GM21619 (cell line): ENCODE data around the gene KRT23.
"Not testable (repeated sequence)": the region's sequence is repeated elsewhere in the genome, so short reads cannot be mapped to it uniquely, and the experiment has no call there.

ENCODE experiments used
- ATAC-seq: cut with Tn5 transposase; IDR thresholded peaks from one replicate; pipeline ENCODE4 v1.9.1; 2021; ENCODE audit not compliant: unreplicated experiment

KRT23 gene

DNA sequence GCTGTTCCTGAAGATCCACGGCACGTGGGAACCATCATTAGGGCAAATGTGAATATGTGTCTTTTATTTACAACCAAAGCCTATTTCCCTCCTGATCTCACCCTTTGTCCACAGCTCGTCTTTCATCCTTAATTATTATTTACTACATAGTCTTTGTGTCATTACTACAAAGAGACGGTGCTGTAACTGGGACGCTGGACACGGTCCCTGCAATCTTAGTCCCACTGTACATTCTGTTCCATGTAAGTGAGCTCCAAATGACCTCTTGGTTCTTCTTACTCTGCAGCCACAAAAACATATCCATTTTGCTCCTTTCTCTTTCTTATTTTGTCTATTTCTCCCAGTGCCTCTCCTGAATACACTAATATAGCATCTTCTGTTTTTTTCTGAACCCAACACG, 12.7 kb upstream of the KRT23 start:
- no peak for ATAC-seq

DNA sequence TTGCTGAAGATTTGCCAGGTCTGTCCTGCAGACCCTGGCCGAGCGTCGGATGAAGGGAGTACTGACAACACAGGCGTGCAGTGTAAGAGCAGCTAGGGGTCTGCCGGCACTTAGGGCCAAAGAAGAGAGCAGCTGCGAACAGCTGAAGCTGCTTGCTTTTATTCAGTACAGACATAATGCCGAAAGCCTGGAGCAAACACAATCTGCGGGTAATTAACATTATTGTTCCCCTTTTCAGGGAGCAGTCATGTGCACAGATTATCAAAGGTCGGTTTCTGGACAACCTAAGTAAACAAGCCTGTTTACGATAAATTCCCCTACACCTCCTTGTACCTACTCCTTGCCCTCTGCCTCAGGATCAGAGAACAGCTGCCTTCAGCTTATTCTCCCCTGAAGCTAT, 12.0 kb upstream of the KRT23 start:
- no peak for ATAC-seq

DNA sequence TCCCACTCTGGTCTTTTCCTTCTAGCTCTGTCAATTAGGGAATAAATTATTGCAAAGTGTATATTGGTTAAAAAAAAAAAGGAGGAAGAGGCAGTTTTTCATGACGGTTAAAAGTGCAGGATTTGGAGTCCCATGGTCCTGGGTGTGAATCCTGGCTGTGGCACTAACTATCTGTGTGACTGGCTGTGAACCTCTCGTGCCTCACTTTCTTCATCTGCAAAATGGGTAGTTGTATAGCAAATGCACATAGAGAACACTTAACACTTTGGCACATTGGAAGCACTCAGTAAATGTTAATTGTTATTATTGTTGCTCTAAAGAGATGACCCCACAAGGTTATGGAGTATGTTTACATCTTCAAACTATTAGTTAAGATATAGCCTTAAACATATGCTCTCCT, 10.5 kb upstream of the KRT23 start:
- no peak for ATAC-seq

DNA sequence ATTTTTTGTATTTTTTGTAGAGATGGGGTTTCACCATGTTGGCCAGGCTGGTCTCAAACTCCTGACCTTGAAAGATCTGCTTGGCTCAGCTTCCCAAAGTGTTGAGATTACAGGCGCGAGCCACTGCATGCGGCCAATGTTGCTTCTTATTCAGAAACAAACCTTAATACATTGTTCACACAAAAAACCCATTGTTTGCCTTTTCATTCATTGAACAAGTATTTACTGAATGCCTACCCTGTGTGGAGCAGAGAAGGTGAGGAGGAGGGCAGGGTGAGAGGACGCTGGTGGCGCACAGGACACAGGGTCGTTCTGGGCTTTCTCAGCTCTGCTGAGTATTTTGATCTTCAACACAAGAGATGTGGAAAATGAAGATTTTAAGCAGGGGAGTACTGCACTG, 8.0 kb upstream of the KRT23 start:
- ATAC-seq, result no peak

DNA sequence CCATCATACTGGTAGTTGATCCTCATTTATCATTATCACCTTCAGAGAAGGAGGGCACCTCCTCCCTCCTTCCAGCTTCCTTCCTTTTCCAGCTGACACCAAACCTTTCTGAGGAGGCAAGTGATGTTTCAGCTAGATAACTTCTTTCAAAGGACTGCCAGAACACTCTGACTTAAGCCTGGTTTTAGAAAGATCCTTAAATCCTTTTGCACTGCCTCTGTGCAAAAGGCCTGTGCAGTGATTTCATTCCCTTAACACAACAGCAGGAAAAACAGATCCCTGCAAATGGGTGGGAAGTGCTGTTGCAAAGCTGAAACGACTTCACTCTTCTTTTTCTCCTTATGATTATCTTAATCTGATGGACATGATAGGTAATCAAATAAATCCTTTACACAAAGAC, 7.1 kb upstream of the KRT23 start:
- ATAC-seq, result no peak

DNA sequence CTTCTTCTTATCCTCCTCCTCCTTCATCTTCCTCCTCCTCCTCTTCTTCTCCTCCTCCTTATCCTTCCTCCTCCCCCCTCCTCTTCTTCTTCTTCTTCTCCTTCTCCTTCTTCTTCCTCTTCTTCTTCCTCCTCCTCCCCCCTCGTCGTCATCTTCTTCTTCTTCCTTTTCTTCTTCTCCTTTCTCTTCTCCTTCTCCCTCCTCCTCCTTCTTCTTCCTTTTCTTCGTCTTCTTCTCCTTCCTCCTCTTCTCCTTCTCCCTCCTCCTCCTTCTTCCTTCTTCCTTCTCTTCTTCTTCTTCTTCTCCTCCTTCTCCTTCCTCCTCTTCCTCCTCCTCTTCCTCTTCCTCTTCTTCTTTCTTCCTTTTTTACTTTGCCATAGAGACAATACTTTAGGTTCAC, 5.1 kb upstream of the KRT23 start:
- no peak for ATAC-seq

DNA sequence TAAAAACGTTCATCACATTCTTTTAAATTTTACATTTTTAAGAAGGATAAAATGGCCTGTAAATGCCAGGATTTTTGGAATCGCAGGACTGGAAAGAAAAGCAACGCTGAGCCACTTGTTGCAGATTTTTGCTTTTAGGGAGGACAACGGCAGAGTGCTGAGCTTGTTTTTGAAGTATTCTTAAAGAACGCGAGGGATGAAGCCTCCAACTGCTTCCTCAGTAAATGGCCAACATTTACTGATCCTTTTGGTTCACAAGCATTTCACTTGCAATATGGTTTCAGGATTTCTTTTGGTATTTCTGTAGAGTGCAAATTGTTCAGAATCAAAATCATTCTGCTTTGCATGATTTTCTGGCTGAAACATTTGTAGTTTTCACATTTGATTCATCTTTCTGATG, 2.8 kb upstream of the KRT23 start:
- ATAC-seq, result no peak

DNA sequence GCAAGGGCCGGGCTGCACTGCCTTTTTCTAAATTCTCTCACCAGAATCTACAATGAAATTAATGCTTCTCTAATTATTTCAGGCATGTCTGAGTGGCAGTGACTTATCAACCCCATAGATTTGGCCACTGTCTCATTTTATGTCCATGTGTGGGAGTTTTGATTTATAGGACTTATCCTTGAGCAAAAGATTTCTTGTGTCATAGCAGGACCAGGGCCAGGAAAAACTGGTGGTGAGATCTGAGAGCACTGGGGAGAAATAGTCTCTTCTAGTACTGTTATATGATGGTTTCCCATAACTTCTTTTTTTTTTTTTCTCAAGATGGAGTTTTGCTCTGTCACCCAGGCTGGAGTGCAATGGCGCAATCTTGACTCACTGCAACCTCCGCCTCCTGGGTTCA, 1.5 kb upstream of the KRT23 start:
- ATAC-seq, result no peak

DNA sequence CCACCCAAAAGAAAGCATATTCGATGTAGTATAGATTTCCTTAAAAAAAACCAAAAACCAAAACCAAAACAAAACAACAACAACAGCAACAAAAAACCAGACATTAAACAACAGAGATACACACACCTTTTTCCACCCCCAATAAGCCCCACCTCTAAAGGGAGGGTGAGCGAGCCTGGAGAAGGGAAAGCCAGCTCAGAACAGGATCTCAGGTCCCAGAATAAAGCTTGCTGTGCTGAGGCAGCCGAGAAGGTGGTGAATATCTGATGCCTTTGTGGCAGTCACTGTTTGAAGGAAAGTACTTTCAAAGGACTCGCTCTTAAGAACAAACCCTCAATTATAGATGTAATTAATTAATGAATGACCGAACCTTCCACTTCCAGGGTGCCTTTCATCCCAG, 470 bp downstream of the KRT23 start:
- no peak for ATAC-seq

DNA sequence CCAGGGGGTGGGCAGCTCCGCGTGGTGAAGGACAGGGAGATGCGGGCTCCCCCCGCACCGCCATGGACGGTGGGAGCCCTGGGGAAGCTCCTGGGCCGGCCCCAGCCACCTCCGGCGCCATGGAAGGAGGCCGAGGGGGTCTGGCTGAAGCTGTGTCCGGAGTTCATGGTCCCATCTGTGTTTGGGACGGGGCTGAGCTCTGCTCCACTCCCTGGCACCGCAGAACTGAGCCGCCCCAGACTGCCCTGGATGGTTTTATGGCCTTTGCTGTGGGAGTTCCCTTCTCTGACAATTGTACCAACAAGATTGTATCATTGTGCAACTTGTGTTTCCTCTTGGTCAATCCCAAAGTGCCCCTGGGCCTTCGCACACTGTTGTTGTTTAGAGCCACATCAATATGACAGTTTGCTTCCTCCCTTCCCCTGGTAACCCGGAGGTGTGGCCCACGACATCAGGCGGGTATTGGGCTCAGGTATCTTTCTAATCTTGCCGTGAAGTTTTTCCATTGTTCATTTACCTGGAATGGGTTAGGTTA, 942 bp downstream of the KRT23 start:
- no peak for ATAC-seq

DNA sequence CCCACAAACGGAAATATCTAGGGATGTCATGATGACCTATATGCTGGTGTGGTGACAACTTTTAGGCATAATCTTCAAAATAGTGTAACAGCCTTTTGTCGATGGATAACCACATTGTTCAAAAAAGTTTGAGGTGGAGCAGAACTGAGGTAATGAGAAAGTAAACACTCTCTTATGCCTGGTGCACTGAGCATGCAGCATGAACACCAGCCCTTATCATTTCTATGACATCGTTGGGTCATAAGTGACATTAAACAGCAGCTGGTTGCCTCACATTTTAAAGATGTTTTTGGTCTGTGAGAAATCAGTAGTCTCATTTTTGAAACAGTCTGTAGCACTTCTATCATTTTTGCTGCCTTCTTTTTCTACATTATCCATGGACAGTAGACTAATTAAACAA, 1.8 kb downstream of the KRT23 start:
- ATAC-seq, result no peak

DNA sequence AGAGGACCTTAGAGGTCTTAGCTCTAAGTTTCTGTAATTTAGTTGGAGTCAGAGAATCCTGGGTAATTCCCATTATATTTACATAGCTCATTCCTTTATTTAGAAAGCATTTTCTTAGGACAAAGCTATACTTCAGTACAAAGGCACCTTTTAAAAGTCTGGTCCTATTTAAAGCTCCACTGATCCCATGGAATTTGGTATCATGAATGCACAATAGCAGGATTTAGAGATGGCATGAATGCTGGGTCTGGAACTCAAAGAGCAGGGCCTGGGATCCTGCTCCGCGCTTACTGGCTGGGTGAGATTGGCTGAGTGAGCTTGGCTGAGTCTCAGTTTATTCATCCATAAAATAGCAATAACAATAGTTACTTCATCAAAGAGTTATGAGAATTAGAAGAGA, 4.8 kb downstream of the KRT23 start:
- ATAC-seq, result no peak

DNA sequence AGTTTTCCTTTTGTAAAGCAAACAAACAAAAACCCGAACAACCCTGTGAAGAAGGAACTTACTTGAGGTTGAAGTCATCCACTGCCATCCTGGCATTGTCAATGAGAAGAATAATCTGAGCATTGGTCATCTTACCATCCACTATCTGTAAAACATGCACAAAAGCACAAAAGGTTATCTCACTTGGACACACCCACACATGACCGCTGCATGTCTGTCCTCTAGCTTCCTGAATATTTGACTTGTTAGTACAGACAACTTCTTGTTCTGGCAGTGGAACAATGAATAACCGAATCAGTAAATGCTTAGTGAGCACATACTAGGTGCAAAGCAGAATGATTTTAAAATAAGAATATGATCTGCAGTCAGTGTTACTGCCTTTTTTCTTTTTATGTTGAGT, 6.1 kb downstream of the KRT23 start:
- no peak for ATAC-seq

DNA sequence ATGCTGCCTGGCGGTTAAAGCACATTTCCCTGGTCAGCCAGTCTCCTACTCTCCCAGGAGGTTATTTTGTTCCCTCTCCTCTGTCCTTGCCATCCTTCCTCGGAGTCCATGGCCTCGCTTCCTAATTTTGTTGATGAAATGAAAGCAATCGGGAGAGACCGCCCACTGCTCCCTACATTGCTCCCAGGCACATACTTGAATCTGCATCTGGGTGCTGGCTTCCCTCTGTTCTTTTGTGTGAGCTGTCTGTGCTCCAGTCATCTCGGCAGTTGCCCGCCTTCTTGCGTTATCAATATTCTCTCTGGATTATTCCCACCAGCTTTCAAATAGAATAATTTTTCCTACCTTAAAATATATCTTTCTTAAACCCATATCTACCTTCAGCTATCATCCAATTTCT, 11.1 kb downstream of the KRT23 start:
- ATAC-seq, result no peak

DNA sequence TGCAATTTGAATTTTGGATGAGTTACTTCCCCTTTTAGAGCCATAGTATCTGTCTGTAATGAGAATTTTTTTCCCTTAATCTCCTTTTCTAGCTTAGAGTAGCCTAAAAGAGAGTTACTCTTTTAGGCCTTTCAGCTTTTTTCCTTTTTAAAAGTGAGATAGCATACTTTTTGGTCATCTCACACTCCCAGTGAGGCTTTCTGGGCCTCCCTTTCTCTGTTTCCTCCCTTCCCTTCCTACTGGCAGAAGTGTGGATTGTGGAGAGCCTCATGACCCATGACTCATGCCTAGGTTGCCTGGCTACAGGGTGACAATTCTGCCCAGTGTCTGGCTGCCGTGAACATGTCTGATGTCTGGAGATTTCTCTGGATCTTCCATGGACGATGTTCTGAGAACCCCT, 15.2 kb downstream of the KRT23 start:
- no peak for ATAC-seq

DNA sequence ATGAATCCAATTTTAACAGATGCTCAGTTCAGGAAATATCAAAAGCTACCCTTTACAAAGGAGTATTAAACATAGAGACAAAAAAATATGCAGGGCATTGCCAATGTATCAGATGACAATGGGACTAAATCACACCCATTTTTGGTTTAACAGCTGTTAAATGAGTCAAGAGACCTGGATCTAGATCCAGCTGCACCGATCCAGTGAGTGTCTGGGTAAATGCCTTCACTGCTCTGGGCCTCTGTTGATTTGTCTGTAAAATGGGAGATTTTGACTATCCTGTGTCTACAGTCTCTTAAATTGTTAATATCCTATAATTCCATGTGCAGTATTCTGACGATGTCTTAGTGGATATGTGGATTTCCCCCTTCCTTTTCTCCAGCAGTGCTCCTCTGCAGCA, 16.4 kb downstream of the KRT23 start:
- ATAC-seq, result no peak

DNA sequence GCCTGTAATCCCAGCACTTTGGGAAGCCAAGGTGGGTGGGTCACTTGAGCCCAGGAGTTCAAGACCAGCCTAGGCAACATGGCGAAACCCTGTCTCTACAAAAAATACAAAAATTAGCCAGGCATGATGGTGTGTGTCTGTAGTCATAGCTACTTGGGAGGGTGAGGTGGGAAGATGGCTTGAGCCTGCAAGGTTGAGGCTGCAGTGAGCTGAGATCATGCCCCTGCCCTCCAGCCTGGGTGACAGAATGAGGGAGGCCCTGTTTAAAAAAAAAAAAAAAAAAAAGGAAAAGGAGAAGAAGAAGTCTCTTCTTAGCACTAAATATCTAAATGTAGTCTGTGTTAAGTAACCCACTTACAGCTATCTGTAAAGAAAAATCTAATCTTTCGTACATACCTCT, 20.3 kb downstream of the KRT23 start:
- not testable (repeated sequence) for ATAC-seq

DNA sequence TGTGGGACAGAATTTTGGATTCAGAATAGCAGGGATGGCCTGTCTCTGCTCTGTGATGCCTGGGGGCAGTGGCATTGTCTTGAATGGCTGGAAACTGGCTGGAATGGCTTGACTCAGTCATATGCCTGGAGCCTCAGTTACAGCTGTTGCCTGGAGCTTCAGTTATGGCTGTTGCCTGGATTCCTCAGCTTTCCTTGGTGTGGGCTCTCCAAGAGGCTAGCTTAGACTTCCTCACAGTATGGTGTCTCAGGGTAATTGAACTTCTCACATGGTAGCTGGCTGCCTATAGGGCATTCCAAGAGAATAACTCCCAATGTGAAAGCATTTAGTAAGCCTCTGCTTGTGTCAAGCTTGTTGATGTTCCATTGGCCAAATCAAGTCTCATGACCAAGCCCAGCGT, 21.1 kb downstream of the KRT23 start:
- no peak for ATAC-seq

DNA sequence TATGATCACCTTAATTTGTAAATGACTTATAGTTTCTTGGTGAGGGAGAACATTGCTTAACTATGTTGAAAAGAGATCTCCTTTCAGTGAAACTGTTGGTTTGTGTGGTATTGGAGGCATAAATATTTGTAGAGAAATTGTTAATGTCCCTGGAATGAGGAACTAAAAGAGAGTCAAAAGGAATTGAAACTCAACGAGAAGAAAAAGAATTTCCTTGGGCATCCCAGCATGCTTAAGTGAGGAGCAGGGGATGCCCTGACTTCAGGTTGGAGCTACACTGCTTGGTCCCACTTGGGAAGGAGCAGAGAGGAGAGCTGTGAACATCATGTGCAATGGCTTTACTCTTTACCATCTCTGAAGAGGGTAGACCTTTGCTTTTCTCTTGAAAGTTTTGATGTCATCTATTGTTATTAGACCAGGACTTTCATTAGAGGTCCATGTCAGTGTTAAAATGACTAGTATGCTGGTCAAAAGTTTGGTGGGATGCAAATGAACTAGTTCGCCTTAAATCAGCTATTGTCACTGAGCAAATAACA, 21.7 kb downstream of the KRT23 start:
- no peak for ATAC-seq

DNA sequence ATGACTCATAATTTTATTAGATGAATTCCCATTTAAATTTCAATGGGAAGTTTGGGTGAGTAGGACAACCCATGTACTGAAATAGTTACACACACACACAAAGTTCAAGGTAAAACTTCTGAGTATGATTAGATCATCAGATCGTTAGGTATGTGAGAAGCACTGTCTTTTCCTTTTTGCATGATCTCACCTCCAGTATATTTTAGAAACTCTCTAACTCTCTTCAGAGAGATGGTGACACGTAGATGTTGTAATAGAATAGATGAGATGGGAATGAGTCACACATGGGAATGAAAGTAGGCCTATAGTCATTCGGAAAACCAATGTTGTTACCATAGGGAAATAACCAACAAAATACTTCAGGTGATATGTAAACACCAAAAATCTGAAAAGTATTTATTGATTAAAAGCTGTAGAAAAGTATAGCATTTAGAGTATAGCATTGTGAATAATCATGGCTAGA, 22.2 kb downstream of the KRT23 start:
- ATAC-seq, result no peak

DNA sequence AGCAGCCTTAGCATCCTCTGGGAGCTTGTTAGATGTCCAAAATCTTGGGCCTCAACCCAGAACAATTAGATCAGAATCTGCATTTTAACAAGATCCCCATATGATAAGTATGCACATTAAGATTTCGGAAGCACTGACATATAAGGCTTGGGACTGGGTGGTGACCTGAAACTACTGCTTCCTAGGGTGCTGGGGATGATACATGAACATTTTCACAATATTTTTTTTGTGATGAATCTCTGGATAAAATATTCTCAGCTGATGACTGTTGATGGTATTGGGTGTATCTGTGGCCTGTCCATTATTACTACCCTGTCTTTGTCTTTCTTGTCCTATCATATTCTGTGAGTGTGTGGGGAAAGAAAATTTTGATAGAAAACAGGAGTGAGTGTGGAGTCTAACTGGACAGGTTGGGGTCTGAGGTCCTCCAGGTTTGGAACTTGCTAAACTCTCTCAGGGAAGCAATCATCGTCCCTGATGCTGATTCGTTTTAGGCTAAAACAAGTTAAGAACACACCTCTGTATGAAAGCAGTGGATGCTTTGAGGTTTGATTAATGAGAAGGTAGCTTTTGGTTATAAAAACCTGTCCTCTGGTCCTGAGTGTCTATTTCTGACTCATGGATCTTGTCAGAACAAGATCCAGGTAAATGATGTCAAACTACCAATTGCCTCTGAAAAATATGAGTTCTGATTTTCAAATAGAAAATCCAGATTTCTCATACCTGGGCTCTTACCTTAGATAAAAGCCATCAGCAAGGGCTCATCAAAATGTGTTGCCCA, 23.2 kb downstream of the KRT23 start:
- ATAC-seq, result no peak

DNA sequence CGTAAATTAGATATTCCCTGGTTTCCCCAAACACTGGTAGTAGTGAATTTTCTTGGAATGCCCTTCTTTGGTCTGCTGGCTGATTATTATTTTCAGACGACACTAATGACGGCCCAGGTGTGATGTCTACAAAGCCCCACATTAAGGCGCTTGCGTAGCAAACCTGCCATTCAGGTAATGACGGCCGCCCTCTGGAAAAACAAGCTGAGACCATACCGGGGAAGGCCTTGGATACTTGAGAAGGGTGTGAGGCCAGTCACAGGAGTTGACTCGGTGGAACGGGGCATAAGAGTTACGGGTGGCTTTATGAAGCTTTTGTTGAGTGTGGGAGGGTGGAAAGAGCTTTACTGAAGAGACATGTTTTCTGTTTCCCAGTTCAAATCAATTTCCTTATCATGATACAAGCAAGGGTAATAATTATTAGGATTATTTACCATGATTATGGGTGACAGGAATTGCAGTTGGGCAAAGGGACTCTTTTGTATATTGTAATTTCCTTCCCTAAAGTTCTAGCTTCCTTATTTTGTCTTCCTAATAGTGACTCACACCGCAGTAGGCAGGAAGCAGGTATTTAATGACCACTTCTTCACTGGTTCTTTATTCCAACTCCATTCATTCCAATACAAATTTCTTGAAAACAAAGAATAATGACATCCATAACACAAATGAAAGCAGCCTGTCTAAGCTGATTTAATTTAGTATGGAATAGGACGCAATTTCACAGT, 24.8 kb downstream of the KRT23 start:
- ATAC-seq, result no peak
